Measurements from ENCODE around the gene PTGIS.

The PTGIS gene

GRCh38 chr20:49595811-49596561, 28.0 kb upstream of the PTGIS start:
- no peak for DNase-seq

- no peak for DNase-seq
These were observed 27.4 kb upstream of the PTGIS start for GRCh38 chr20:49595346-49595745.

GRCh38 chr20:49594931-49595315, 27.0 kb upstream of the PTGIS start:
- DNase-seq = no peak

GRCh38 chr20:49594143-49594930, 26.4 kb upstream of the PTGIS start:
- no peak for DNase-seq

- DNase-seq = no peak
These were observed 25.7 kb upstream of the PTGIS start for GRCh38 chr20:49593466-49594142.

- no peak for DNase-seq
These were observed 24.2 kb upstream of the PTGIS start for GRCh38 chr20:49592120-49592519.

- DNase-seq = no peak
These were observed 23.4 kb upstream of the PTGIS start for GRCh38 chr20:49591217-49591865.

- no peak for DNase-seq
These were observed 22.5 kb upstream of the PTGIS start for GRCh38 chr20:49590163-49591017.

GRCh38 chr20:49589747-49590146, 21.8 kb upstream of the PTGIS start:
- no peak for DNase-seq

- DNase-seq = no peak
These were observed 19.2 kb upstream of the PTGIS start for GRCh38 chr20:49587111-49587570.

GRCh38 chr20:49585585-49586245, 17.8 kb upstream of the PTGIS start:
- no peak for DNase-seq

GRCh38 chr20:49584418-49585382, 16.8 kb upstream of the PTGIS start:
- no peak for DNase-seq

GRCh38 chr20:49583669-49584417, 15.9 kb upstream of the PTGIS start:
- peak; percentile 11 to 22 for DNase-seq

- DNase-seq = no peak
These were observed 15.4 kb upstream of the PTGIS start for GRCh38 chr20:49583343-49583668.

GRCh38 chr20:49582413-49583334, 14.7 kb upstream of the PTGIS start:
- DNase-seq = no peak

GRCh38 chr20:49581482-49581881, 13.5 kb upstream of the PTGIS start:
- DNase-seq = no peak

GRCh38 chr20:49580813-49581174, 12.9 kb upstream of the PTGIS start:
- DNase-seq = no peak

All from cerebellar nuclear complex (tissue), 1 donor.